AG04450 (cell line): ENCODE data around the gene OBSCN. TPM values are rescaled to one million over a fixed set of nuclear protein-coding genes. Genes with fewer than 3 reads are reported as not detected.

Experiments used
- CTCF ChIA-PET: fragments of 300-600, 350-600 bp; formaldehyde crosslinking; extraction: SDS; loops from one replicate; lab custom pipeline; 2022; ENCODE audit warnings: antibody characterized with exemption, inconsistent platforms; lab: Charles Lee
- POLR2A ChIA-PET: fragments of 350-600 bp; formaldehyde crosslinking; extraction: SDS; loops from one replicate; lab custom pipeline; 2021; ENCODE audit warnings: antibody characterized with exemption, inconsistent platforms; lab: Yijun Ruan, JAX
- DNase-seq: peaks from one replicate; pipeline ENCODE4 v3.0.0-alpha.2; 2011; ENCODE audit warnings: low read depth, low spot score
- H3K27ac ChIP-seq: one replicate; pipeline ENCODE4 v1.5.1; 2012; ENCODE audit warnings: low read depth, low read length, control low read depth
- H3K27me3 ChIP-seq: one replicate; pipeline ENCODE4 v1.6.0; 2012; ENCODE audit warnings: low read length; ENCODE audit not compliant: control insufficient read depth, insufficient read depth
- H3K4me3 ChIP-seq: 2 replicates; pipeline ENCODE4 v1.5.1; 2011; ENCODE audit warnings: mild to moderate bottlenecking, low read depth, low read length, control low read depth
- H3K9me3 ChIP-seq: 2 replicates; pipeline ENCODE4 v1.5.1; 2012; ENCODE audit warnings: low read length; ENCODE audit not compliant: control insufficient read depth, insufficient read depth
- polyA plus RNA-seq: library from polyadenylated mRNA; depleted of rRNA; stranded (reverse); fragments of >200 nt; gene quantifications from 2 replicates; pipeline ENCODE4 v1.2.3, GENCODE V29; 2011
- TF ChIP-seq, protein P1 (sequence below): IDR thresholded peaks from 2 replicates; pipeline ENCODE4 v1.5.1; 2011; ENCODE audit warnings: low read depth, low read length, control low read depth, inconsistent platforms

Gene OBSCN
- polyA plus RNA-seq, 1 experiment = 3.9 TPM

DNA sequence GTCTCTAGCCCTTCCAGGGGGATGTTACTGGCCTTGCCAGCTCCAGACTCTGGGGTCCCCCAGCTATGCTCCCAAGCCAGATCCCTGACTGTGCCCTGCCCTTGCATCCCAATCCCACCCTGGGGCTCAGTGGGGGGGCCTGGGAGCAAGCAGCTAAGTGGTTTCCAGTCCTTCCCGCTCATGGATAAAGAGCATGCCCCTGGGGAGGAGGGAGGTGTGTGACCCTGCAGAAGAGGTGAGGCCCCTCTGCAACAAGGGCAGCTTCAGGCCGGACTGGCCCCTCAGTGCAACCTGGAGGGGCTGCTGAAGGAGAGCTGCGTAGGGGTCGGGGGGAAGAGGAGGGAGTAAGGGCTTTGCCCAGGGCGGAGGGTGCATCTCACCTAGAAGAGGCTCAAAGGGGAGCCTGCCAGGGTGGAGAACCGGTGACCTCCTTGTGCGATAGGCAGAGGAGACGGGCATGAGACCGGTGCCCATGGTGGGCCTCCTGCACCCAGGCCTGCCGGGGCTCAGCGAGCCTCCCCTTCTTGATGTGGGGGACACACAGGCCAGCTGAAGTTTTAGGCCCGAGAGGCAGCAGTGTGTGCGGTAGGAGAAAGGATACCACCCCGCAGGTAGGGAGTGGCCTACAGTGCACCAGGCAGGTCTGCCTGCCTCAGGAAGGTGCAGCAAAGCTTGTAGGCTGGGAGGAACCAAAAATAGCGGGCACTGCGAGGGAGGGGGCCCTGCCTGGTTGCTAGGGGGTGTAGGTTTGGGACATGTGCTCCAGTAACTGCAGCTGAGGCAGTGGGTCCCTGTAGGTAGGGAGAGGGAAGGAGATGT is 3.1 kb downstream of the OBSCN start:
- Histone ChIP-seq H3K27ac (no peak overlapping the region), H3K4me3 (no peak overlapping the region), H3K9me3 (peaks cover 3% of the 10 kb centered on the region; the same call in 1 of the 2 replicates), H3K27me3 (peaks cover 3% of the 10 kb centered on the region)
- POLR2A ChIA-PET = no interaction called here
- TF ChIP-seq, protein P1, sequence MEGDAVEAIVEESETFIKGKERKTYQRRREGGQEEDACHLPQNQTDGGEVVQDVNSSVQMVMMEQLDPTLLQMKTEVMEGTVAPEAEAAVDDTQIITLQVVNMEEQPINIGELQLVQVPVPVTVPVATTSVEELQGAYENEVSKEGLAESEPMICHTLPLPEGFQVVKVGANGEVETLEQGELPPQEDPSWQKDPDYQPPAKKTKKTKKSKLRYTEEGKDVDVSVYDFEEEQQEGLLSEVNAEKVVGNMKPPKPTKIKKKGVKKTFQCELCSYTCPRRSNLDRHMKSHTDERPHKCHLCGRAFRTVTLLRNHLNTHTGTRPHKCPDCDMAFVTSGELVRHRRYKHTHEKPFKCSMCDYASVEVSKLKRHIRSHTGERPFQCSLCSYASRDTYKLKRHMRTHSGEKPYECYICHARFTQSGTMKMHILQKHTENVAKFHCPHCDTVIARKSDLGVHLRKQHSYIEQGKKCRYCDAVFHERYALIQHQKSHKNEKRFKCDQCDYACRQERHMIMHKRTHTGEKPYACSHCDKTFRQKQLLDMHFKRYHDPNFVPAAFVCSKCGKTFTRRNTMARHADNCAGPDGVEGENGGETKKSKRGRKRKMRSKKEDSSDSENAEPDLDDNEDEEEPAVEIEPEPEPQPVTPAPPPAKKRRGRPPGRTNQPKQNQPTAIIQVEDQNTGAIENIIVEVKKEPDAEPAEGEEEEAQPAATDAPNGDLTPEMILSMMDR = no peak
- CTCF ChIA-PET = no interaction called here
- no peak for DNase-seq

DNA sequence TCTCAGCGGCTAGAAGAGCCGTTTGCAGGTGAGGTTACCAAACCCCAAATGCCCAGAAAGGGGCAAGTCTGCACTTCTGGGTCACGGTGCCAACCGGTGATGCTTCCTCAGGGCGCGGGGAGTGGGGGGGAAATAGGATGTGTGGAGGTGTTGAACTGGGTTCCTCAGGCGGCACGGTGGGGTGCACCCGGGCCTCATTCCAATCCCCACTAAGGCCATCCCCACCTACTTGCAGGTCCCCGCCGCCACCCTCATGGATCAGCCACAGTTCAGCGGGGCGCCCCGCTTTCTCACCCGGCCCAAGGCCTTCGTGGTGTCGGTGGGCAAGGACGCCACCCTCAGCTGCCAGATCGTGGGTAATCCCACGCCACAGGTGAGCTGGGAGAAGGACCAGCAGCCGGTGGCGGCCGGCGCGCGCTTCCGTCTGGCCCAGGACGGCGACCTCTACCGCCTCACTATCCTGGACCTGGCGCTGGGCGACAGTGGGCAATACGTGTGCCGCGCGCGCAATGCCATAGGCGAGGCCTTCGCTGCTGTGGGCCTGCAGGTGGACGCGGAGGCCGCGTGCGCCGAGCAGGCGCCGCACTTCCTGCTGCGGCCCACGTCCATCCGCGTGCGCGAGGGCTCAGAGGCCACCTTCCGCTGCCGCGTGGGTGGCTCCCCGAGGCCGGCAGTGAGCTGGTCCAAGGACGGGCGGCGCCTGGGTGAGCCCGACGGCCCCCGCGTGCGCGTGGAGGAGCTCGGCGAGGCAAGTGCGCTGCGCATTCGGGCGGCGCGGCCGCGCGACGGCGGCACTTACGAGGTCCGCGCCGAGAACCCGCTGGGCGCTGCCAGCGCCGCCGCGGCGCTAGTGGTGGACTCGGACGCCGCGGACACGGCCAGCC is 3.9 kb downstream of the OBSCN start:
- Histone ChIP-seq H3K4me3 (no peak overlapping the region), H3K9me3 (peaks cover 3% of the 10 kb centered on the region; the same call in 1 of the 2 replicates), H3K27me3 (peaks cover 3% of the 10 kb centered on the region), H3K27ac (no peak overlapping the region)
- TF ChIP-seq, protein P1 = no peak
- CTCF ChIA-PET = interaction anchor here (0.8 kb wide), 1 partner anchor 11 kb away, joined by 3 read pairs; no protein-coding TSS in a partner anchor
- no peak for DNase-seq
- POLR2A ChIA-PET = no interaction called here

DNA sequence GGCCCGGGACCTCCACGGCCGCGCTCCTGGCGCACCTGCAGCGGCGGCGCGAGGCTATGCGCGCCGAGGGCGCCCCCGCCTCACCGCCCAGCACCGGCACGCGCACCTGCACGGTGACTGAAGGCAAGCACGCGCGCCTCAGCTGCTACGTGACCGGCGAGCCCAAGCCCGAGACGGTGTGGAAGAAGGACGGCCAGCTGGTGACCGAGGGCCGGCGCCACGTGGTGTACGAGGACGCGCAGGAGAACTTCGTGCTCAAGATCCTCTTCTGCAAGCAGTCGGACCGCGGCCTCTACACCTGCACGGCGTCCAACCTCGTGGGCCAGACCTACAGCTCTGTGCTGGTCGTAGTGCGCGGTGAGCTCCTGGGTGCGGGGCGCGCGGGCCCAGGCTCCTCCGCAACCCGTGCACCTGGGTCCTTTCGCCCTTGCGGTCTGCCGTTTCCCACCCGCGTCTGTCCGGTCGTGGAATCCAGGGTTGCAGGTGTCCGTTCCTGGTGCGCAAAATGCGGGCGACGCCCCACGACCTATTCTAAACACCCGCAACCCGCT is 4.6 kb downstream of the OBSCN start:
- Histone ChIP-seq H3K4me3 (peak overlapping the region; percentile 73), H3K9me3 (peaks cover 3% of the 10 kb centered on the region; the same call in 1 of the 2 replicates), H3K27ac (no peak overlapping the region), H3K27me3 (peaks cover 3% of the 10 kb centered on the region)
- DNase-seq = no peak
- CTCF ChIA-PET = interaction anchor here (0.8 kb wide), 1 partner anchor 11 kb away, joined by 3 read pairs; no protein-coding TSS in a partner anchor
- POLR2A ChIA-PET = no interaction called here
- TF ChIP-seq, protein P1 = no peak

DNA sequence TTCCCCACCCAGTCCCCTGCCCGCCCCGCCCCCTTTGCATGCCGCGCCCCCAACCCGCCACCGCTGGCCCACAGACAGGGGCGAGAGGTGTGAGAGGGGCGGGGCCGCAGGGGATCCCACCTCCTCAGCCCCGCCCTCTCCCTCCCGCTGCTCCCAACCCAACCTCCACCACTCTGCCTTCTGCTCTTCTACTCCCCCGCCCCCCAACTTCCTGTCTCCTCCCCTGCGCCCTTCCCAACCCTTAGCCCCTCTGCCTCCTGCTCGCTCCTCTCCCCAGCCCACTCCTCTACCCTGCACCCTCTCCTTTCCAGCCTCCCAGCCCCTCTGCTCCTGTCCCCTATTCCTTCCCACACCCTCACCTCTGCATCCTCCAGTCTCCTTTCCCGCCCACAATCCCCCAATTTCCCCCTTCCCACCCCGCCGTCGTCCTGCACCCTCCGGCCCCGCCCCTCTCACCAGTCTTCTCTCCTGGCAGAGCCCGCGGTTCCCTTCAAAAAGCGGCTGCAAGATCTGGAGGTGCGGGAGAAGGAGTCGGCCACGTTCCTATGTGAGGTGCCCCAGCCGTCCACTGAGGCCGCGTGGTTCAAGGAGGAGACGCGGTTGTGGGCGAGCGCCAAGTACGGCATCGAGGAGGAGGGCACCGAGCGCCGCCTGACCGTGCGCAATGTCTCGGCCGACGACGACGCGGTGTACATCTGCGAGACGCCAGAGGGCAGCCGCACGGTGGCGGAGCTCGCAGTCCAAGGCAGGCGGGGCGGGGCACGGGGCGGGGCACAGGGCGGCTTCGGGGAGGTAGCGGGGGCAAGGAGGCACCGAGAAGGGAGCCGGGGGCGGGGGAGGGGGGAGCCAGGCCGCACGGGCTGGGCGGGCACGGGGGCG is 5.4 kb downstream of the OBSCN start:
- TF ChIP-seq, protein P1 = peak; percentile 52
- peak; percentile 39 for DNase-seq
- no peak overlapping the region for H3K27ac ChIP-seq
- H3K9me3 ChIP-seq = peaks cover 3% of the 10 kb centered on the region; the same call in 1 of the 2 replicates
- H3K27me3 ChIP-seq = peaks cover 3% of the 10 kb centered on the region
- H3K4me3 ChIP-seq = peak overlapping the region; percentile 73
- ChIA-PET CTCF (interaction anchor here (0.6 to 1.8 kb wide), 13 partner anchors 9 to 252 kb away, joined by 3 to 13 read pairs (median 4); partner anchors contain the start of gene IBA57), POLR2A (no interaction called here)
